ELF-1 (cell line): ENCODE data around the gene PNCK.

Source experiments
- DNase-seq: peaks from one replicate; pipeline ENCODE4 v3.0.0-alpha.2; 2016; ENCODE audit warnings: low read depth, low spot score

PNCK gene

DNA sequence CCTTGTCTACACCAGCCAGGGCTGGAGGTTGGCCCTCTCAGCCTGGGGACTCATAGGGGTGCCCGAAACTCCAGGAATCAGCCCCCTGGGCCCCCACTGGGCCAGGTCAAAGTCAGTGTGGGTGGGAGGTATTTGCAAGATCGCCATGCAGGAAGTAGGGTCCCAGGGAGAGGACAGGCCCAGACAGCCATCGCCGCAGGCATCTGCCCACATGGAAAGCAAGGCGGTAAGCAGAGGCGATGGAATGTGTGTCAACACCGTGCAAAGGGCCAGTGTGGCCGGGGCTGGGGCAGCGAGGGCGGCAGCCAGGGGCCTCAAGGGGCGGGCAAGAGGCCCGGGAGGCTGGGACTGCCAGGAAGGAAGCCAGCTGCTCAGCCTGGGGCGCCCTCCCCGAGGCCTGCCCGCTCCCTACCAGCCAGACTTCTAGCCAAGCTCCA lies 45.9 kb downstream of the PNCK start:
- peak; percentile 40 for DNase-seq

GRCh38 chrX:153626863-153627674 lies 46.5 kb downstream of the PNCK start:
- no peak for DNase-seq

GRCh38 chrX:153626025-153626633 lies 47.5 kb downstream of the PNCK start:
- no peak for DNase-seq

- DNase-seq: no peak
Observed at GRCh38 chrX:153625271-153626024, 48.2 kb downstream of the PNCK start.

- DNase-seq: no peak
Observed at GRCh38 chrX:153624196-153625091, 49.2 kb downstream of the PNCK start.

DNA sequence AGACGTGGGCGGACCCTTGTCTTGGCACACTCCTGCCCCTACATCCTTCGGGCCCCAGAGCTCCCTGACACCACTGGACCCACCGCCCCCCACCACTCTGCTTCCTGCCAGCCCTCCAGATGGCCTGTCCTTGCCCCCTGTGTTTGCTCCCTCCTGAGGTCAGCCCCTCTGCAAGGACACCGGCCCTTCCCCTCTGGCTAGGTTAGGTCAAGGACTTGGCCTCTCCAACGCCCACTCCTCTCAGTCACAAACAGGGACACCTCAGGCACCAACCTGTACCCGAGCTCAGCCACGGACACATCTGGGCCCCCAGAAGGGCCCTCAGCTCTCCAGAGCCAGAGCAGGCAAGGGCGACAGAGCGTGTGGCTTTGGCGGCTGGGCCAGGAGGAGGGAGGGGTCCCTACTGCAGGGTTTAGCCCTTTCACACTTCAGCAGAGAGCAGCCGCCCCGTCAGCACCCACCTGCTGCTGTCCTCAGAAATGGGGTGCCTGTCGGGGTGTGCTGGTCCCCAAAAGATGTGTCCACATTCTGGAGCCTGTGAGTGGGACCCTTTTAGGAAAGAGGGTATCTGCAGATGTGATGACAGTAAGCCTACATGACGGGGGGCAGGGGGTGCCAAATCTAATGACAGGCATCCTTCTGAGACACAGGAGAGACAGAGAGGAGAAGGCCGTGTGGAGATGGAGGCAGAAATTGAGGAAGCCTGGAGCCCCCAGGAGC lies 50.1 kb downstream of the PNCK start:
- no peak for DNase-seq

DNA sequence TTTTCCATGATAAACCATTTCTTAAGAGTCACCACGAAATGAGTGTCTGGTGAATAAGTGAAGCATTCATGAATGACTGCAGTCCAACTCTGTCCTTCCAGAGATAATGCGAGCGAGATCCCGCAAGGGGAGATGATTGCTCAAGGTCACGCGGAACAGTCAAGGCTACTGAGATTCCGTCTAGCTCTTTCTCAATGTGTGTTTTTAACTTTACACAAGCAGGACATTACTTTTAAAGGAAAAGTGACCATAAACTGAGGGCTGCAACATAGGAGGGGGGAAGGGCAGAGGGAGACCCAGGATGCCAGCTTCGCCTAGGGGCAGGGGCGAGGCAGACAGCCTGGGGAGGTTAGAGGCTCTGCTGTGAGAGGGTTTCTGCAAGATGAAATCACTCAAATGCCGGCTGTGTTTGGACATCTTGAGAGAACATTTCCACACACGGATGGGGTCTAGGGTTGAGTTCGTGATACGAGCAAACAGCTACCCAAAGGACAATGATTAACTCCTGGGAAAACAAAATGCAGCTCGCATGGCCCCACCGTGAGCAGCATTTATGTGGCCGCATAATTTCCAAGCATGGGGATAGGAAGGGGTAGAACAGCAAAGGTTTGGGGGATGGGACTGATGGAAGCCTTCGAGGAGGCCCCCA lies 50.8 kb downstream of the PNCK start:
- no peak for DNase-seq

GRCh38 chrX:153621949-153622598 lies 51.5 kb downstream of the PNCK start:
- DNase-seq: no peak

GRCh38 chrX:153620576-153620975 lies 53.0 kb downstream of the PNCK start:
- no peak for DNase-seq
